ENCODE measurements around the gene PHIP. TPM values are rescaled to one million over a fixed set of nuclear protein-coding genes. Genes with fewer than 3 reads are reported as not detected.

Gene PHIP
- total RNA-seq, 1 experiment from 2014 or later = 53.6 TPM

- H3K23me2 ChIP-seq (ENCODE audit: insufficient read length, low read depth, low read length, poor library complexity, severe bottlenecking) = peaks cover 5% of the 10 kb centered on the region
- no peak overlapping the region for H2BK120ac ChIP-seq (ENCODE audit: low read depth, low read length, poor library complexity, severe bottlenecking)
- H3K27ac ChIP-seq (ENCODE audit: insufficient read length, low read depth, low read length) = no peak overlapping the region
- no peaks in the 10 kb centered on the region for H3K27me3 ChIP-seq (ENCODE audit: insufficient read depth, low read length)
- H3K79me1 ChIP-seq (ENCODE audit: insufficient read depth, low read depth, low read length, poor library complexity, severe bottlenecking) = no peaks in the 10 kb centered on the region
- H4K20me1 ChIP-seq (ENCODE audit: control insufficient read depth, insufficient read depth, insufficient read length) = no peaks in the 10 kb centered on the region
- no peak overlapping the region for H4K5ac ChIP-seq (ENCODE audit: insufficient read length, low read depth, low read length)
- H2BK20ac ChIP-seq (ENCODE audit: low read depth, low read length, poor library complexity, severe bottlenecking) = no peak overlapping the region
- no peak for DNase-seq
- H3K79me2 ChIP-seq (ENCODE audit: insufficient read depth, low read length) = no peaks in the 10 kb centered on the region; the same call in 1 of the 2 replicates
- no peak overlapping the region for H3K23ac ChIP-seq (ENCODE audit: insufficient read length, low read depth, low read length)
- no peaks in the 10 kb centered on the region; a peak in 1 of 5 replicates for H3K9me3 Mint-ChIP-seq
- peaks cover 0 to 1% (median 0%) of the 10 kb centered on the region in 3 experiments; a peak in 3 of 7 replicates for H3K36me3 Mint-ChIP-seq (ENCODE audit: insufficient read depth in 1 of 3, low read depth in 3 of 3)
- H4K8ac ChIP-seq (replicated peaks; ENCODE audit: insufficient read length, low read depth, low read length) = no peak overlapping the region
- H3K56ac ChIP-seq (ENCODE audit: insufficient read length, low read depth, low read length) = no peak overlapping the region
- no peak overlapping the region for H2BK12ac ChIP-seq (ENCODE audit: insufficient read length, low read depth, low read length)
- no peak overlapping the region for H3K14ac ChIP-seq (ENCODE audit: insufficient read depth, low read length)
- H3K4me1 Mint-ChIP-seq = peaks cover 15 to 16% of the 10 kb centered on the region in 2 experiments
- H2AFZ ChIP-seq (ENCODE audit: low read length) = no peak overlapping the region
- H3K18ac ChIP-seq (ENCODE audit: insufficient read length, low read depth, low read length) = no peak overlapping the region
- H4K91ac ChIP-seq (ENCODE audit: insufficient read length, low read depth, low read length) = no peak overlapping the region
- H3K9ac ChIP-seq (ENCODE audit: extremely low read depth, insufficient read length, low read length) = no peak overlapping the region
- no peak overlapping the region for H2AK5ac ChIP-seq (ENCODE audit: insufficient read length, low read length)
- H2BK15ac ChIP-seq (ENCODE audit: low read depth, low read length) = no peak overlapping the region
- no peaks in the 10 kb centered on the region for H3K27me3 Mint-ChIP-seq (ENCODE audit: low read depth)
- H3K9me3 ChIP-seq (ENCODE audit: control insufficient read depth, low read depth, low read length) = no peaks in the 10 kb centered on the region
- no peak overlapping the region for H2BK5ac ChIP-seq (ENCODE audit: insufficient read length, low read length)
- no peaks in the 10 kb centered on the region; the same call in 1 of the 2 replicates for H3K4me1 ChIP-seq (ENCODE audit: insufficient read depth, low read length)
- no peak overlapping the region for H3K4me3 Mint-ChIP-seq
- H3K4me2 ChIP-seq (ENCODE audit: insufficient read depth, insufficient read length, low read length) = no peak overlapping the region
- H3T11ph ChIP-seq (ENCODE audit: low read length) = no peak overlapping the region
- H3K4ac ChIP-seq (ENCODE audit: low read depth, low read length) = no peak overlapping the region
- no peak overlapping the region; a peak in 1 of 7 replicates for H3K27ac Mint-ChIP-seq
- no peak for TF ChIP-seq CTCF (conservative IDR thresholded peaks at IDR 0.05)
Observed at GRCh38 chr6:79081663-79082062, 3.6 kb upstream of the PHIP start.

Data from H9 (cell line).